Pancreas (tissue), 10 donors: Measurements from ENCODE around the gene XBP1. TPM values are rescaled to one million over a fixed set of nuclear protein-coding genes. Genes with fewer than 3 reads are reported as not detected.

ENCODE experiments used
- ATAC-seq, 4 donors: fragments of 200-7000 bp; cut with Tn5 transposase; one replicate each; pipeline versions ENCODE4 v1.8.0 to v1.9.1; 2020; ENCODE audit warnings: mild to moderate bottlenecking in 4 of 4, moderate library complexity in 4 of 4
- DNase-seq, 6 donors: peaks; one replicate each; pipeline ENCODE4 v3.0.0-alpha.2; 2020
- FAIRE-seq: peaks from 2 replicates; lab custom pipeline; 2012; peaks lifted over from hg19 to GRCh38; lab: Jason Lieb, UNC
- H3K27ac ChIP-seq, 4 donors: fragments of 200-600 bp; sonication (generic); 1 replicate in 3 of 4; 2 replicates in 1 of 4; pipeline versions ENCODE4 v1.5.0 to v1.8.0; 2020
- H3K27me3 ChIP-seq, 4 donors: fragments of 200-600 bp; one replicate each; pipeline ENCODE4 v1.8.0; 2021
- H3K36me3 ChIP-seq, 3 donors: fragments of 200-600 bp; sonication (generic) in 1 of 3; one replicate each; pipeline versions ENCODE4 v1.5.0 to v1.8.0; 2020 to 2021
- H3K4me1 ChIP-seq, 3 donors: fragments of 200-600 bp; one replicate each; pipeline ENCODE4 v1.8.0; 2021
- H3K4me3 ChIP-seq, 4 donors: fragments of 200-600 bp; sonication (generic) in 2 of 4; one replicate each; pipeline versions ENCODE4 v1.5.0 to v1.8.0; 2020 to 2021
- H3K9me3 ChIP-seq, 4 donors: fragments of 200-600 bp; one replicate each; pipeline ENCODE4 v1.8.0; 2021
- WGBS, 2 donors: extraction: QIAGEN DNeasy Blood & Tissue Kit; methylation state at CpG; one replicate each; pipeline ENCODE4 v1.1.7; 2013; 5-methylcytosine and 5-hydroxymethylcytosine counted together
- intact Hi-C, 3 donors: fragments of 100-400 bp; cut with DNase I; formaldehyde crosslinking; loops; one replicate each; pipeline versions ENCODE4 v1.11.1 to v1.14.2; 2022
- polyA plus RNA-seq, 2 donors: library from polyadenylated mRNA; stranded (reverse); fragments of 200-250 nt; gene quantifications; one replicate each; pipeline ENCODE4 v1.2.3, GENCODE V29; 2013
- total RNA-seq, 6 donors: library from RNA; stranded (reverse); fragmentation: NEBNext Ultra II Directional in 4 of 6; extraction: Animal tissue kit (Norgen Biotek cat#: 25700) in 4 of 6; gene quantifications; one replicate each; pipeline versions ENCODE4 v1.2.1 to v1.2.4, GENCODE V29; 2021 to 2023
- TF ChIP-seq, protein P1 (sequence below), 4 donors: fragments of 200-600 bp; sonication (generic) in 3 of 4; IDR thresholded peaks; one replicate each; pipeline versions ENCODE4 v1.5.0 to v1.8.0; 2021; ENCODE audit warnings: antibody characterized with exemption in 4 of 4
- donor health status: healthy with polysubstance abuse.
- donor health status: DM: no; HTN: no; CAD: no; lungs with moderate emphysema.
- donor health status: DM: no; HTN: no; CAD: no.
- donor health status: control.
- donor health status: control.
- donor health status: Bipolar disorder and iron deficiency.
- donor health status: DM: yes; HTN: yes; CAD: no.
- donor health status: DM: no; HTN: no; CAD: no.
- donor health status: DM: no; HTN: no; CAD: no.
- donor health status: DM: yes; HTN: yes; CAD: no.

Gene XBP1
- total and polyA plus RNA-seq, 8 donors = 178 to 974 (median 685) TPM

DNA sequence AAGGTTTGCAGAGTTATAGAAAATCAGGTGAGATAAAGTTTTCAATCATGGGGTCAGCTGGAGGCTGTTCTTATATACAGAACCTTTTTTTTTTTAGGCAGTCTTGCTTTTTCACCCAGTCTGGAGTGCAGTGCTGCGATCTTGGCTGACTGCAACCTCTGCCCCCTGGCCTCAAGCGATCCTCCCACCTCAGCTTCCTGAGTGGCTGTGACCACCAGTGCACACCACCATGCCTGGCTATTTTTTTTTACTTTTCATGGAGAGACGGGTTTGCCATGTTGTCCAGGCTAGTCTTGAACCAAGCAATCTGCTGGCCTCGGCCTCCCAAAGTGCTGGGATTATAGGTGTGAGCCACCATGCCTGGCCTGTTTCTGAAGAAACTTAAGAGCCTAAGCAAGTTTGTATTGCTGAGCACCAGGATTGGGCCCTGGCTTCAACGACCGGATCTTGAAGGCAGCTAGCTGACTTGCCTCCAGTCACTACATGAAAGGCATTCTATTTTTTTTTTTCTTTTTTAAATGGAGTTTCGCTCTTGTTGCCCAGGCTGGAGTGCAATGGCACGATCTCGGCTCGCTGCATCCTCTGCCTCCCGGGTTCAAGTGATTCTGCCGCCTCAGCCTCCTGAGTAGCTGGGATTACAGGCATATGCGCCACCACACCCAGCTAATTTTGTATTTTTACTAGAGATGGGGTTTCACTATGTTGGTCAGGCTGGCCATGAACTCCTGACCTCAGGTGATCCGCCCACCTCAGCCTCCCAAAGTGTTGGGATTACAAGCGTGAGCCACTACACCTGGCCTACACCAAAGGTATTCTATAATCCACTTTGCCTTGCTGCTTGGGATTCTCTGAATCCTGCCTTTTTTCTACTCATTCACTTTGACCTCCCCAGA is 7.6 kb downstream of the XBP1 start:
- TF ChIP-seq, protein P1, sequence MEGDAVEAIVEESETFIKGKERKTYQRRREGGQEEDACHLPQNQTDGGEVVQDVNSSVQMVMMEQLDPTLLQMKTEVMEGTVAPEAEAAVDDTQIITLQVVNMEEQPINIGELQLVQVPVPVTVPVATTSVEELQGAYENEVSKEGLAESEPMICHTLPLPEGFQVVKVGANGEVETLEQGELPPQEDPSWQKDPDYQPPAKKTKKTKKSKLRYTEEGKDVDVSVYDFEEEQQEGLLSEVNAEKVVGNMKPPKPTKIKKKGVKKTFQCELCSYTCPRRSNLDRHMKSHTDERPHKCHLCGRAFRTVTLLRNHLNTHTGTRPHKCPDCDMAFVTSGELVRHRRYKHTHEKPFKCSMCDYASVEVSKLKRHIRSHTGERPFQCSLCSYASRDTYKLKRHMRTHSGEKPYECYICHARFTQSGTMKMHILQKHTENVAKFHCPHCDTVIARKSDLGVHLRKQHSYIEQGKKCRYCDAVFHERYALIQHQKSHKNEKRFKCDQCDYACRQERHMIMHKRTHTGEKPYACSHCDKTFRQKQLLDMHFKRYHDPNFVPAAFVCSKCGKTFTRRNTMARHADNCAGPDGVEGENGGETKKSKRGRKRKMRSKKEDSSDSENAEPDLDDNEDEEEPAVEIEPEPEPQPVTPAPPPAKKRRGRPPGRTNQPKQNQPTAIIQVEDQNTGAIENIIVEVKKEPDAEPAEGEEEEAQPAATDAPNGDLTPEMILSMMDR (IDR thresholded peaks at IDR 0.05) = no peak
- 42 to 45% methylated on average over 15 of the region's 15 CpGs for WGBS, 2 donors
- Histone ChIP-seq H3K4me1 (peaks cover 0 to 21% (median 0%) of the 10 kb centered on the region in 3 donors), H3K27me3 (no peaks in the 10 kb centered on the region), H3K9me3 (no peaks in the 10 kb centered on the region), H3K36me3 (peaks cover 0 to 40% (median 37%) of the 10 kb centered on the region in 3 donors), H3K27ac (peak overlapping the region; percentile 24 to 97 (median 32)), H3K4me3 (no peak overlapping the region)
- intact Hi-C loops = no loop called here
- DNase-seq (peak in 4 of 6 donors; percentile 48 to 79 (median 60)), FAIRE-seq (no peak), ATAC-seq (peak; percentile 3 to 39 (median 24))

DNA sequence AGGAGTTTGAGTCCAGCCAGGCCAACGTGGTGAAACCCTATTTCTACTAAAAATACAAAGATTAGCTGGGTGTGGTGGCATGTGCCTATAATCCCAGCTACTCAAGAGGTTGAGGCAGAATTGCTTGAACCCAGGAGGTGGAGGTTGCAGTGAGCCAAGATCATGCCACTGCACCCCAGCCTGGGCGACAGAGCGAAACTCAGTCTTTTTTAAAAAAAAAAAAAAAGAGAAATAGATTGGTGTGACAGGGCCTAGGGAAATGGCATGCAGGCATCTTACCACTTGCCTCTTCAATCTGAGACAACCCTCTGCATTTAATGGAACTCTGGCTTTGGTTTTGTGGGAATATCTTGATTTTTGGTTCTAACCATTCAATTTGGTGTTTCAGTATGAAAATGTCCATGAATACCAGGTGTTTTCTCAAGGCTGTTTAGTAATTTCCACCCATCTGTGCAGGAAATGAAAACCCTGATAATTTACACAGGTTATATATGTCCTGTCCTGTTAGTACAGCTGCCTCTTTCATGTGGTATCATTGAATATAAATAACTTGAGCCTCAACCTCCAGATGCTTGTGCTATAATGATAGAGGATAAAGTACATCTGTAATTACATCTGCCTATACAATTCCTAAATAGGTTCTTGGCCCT is 8.4 kb downstream of the XBP1 start:
- intact Hi-C loops = no loop called here
- FAIRE-seq = no peak
- Histone ChIP-seq H3K27ac (peak overlapping the region; percentile 13 to 97 (median 36)), H3K36me3 (peaks cover 0 to 34% (median 32%) of the 10 kb centered on the region in 3 donors), H3K9me3 (no peaks in the 10 kb centered on the region), H3K4me1 (peaks cover 0 to 21% (median 0%) of the 10 kb centered on the region in 3 donors), H3K4me3 (no peak overlapping the region), H3K27me3 (no peaks in the 10 kb centered on the region)
- DNase-seq = peak in 1 of 6 donors; percentile 40
- TF ChIP-seq, protein P1 (IDR thresholded peaks at IDR 0.05) = no peak
- 22 to 52% methylated on average over 3 of the region's 3 CpGs for WGBS, 2 donors
- ATAC-seq = peak; percentile 1 to 17 (median 2)

DNA sequence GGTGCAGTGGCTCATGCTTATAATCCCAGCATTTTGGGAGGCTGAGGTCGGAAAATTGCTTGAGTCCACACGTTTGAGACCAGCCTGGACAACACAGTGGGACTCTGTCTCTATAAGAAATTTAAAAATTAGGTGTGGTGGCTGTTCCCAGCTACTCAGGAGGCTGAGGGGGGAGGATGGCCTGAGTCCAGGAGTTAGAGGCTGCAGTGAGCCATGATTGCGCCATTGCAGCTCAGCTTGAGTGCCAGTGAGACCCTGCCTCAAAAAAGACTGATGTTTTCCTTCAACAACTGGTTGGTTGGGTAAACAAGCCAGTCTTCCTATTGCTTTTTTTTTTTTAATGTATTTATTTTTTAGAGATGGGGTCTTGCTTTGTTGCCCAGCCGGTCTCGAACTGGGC is 9.2 kb downstream of the XBP1 start:
- 76 to 78% methylated on average over 5 of the region's 5 CpGs for WGBS, 2 donors
- TF ChIP-seq, protein P1 (IDR thresholded peaks at IDR 0.05) = no peak
- Histone ChIP-seq H3K4me3 (no peak overlapping the region), H3K9me3 (no peaks in the 10 kb centered on the region), H3K4me1 (peaks cover 0 to 18% (median 0%) of the 10 kb centered on the region in 3 donors), H3K27me3 (no peaks in the 10 kb centered on the region), H3K27ac (peak overlapping the region in 2 of 4 donors; percentile 48 to 97), H3K36me3 (peaks cover 0 to 35% (median 32%) of the 10 kb centered on the region in 3 donors)
- intact Hi-C loops = no loop called here
- ATAC-seq (no peak), DNase-seq (peak in 1 of 6 donors; percentile 48), FAIRE-seq (no peak)

DNA sequence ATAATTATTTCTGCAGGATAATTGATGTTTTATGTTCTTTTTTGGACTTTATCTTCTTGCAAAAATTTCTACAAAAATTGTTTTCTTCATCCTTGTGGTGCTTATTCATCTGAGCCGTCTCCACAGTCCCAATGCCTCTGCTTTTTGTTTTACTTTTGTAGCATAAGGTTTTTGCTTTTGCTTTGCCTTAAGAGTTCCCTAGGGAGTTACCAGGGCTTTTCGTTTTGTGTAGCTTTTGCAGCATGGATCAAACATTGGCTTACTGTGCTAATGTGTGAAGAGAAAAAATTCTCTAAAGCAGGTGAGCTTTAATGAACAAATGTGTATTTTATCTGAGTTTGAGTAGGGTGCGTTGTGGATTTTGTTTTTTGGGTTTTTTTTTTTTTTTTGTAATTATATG is 11.8 kb downstream of the XBP1 start:
- Histone ChIP-seq H3K27me3 (no peaks in the 10 kb centered on the region), H3K4me1 (peaks cover 3 to 8% (median 8%) of the 10 kb centered on the region in 3 donors), H3K4me3 (no peak overlapping the region), H3K9me3 (no peaks in the 10 kb centered on the region), H3K36me3 (peaks cover 0 to 33% (median 13%) of the 10 kb centered on the region in 3 donors), H3K27ac (no peak overlapping the region)
- FAIRE-seq (no peak), DNase-seq (no peak), ATAC-seq (no peak)
- TF ChIP-seq, protein P1 (IDR thresholded peaks at IDR 0.05) = no peak
- intact Hi-C loops = no loop called here
- 64 to 74% methylated on average over 3 of the region's 3 CpGs for WGBS, 2 donors
